GM21381 (cell line): ENCODE results near the gene GNG3.
"Not testable (repeated sequence)": the region's sequence is repeated elsewhere in the genome, so short reads cannot be mapped to it uniquely, and the experiment has no call there.

Experiments
- ATAC-seq: cut with Tn5 transposase; IDR thresholded peaks from one replicate; pipeline ENCODE4 v1.9.1; 2021; ENCODE audit warnings: mild to moderate bottlenecking, moderate library complexity; ENCODE audit not compliant: unreplicated experiment

The GNG3 gene

DNA sequence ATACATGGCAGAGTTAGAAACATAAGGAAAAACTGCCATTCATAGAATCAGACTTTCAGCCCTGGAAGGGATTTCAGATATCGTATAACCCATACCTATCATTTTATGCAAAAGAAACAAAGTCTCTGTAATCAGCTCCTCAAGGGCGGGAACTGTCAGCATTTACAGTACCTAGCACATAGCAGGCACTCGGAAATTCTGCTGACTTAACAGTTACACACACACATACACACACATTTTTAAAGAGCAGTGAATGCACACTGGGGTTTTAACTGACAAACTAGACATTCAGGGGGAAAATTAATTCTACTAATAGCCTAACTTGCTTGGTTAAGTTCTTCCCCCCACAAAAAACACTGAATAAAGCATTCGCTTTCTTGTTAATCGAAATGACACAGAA, 8.7 kb downstream of the GNG3 start:
- ATAC-seq = no peak

DNA sequence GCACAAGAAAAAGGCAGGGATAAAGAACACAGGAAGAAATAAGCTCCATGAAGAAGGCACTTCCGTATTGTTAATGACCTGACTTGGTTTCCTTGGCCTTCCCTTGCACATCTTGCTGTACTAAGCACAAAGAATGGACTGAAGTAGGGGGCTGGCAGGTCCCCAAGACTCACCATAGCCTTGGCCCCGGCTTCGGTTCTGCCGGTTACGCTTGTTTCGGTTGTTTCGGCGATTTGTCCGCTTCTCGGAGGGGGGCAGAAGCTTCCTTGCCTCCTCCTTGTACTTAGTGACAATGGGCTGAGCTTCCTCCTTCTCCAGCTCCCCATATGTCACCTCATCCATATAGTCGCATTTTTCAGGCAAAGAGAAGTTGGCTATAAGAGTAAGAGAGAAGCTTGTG, 9.3 kb downstream of the GNG3 start:
- ATAC-seq = no peak

DNA sequence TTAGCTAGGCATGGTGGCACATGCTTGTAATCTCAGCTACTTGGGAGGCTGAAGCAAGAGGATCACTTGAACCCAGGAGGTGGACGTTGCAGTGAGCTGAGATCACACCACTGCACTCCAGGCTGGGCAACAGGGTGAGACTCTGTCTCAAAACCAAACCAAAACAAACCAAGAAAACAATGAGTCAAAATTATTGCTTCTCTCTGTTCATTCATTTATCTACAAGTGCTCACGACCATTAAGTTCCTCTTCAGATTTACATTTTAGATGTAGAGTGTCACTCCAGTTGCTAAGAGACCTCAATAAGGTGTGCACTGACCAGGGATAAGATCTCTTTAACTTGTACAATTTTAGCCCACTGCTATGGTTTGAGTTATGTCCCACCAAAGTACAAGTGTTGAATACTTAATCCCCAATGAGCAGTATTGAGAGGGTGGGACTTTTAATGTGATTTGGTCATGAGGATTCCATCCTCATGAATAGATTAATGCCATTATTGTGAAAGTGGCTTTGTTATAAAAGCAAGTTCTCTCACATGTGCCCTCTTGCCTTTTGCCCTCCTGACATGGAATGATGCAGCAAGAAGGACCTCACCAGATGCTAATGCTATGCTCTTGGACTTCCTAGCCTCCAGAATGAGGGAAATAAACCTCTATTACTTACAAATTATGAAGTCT, 12.0 kb downstream of the GNG3 start:
- no peak for ATAC-seq

DNA sequence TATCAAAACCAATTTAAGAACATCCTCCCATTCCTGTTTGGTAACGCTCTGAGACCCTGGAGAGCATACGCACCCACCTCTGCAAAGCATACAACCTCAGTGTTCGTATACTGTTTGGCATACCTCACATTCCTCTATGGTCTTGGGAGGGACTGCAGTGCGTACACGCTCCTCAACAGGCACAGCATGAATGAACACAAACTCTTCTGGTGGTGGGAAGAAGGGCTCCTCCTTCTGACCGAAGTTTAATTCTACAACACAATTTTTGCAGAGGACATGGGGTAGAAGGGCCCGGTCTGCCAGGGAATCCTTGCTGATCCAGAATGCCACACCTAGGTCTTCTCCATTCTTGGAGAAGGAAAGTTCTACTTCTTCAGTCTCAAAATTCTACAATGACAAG, 14.5 kb downstream of the GNG3 start:
- ATAC-seq = no peak

DNA sequence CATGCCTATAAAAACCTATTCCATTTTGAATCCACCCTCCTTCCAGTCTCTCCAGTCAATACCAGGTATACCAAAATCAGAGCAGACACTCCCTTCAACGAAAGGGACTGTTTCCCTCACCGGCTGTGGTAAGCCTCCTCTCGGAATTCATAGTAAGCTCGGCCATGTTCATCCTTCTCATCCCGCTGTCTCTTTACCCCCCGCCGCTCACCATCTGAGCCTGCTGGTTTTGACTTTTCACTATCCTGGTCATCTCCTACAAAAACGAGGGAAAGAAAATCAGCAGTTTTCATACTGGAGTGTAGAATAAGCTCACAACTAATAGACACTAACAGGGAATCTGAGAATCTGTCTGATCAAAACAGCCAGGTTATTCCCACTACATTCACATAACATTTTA, 16.7 kb downstream of the GNG3 start:
- no peak for ATAC-seq

DNA sequence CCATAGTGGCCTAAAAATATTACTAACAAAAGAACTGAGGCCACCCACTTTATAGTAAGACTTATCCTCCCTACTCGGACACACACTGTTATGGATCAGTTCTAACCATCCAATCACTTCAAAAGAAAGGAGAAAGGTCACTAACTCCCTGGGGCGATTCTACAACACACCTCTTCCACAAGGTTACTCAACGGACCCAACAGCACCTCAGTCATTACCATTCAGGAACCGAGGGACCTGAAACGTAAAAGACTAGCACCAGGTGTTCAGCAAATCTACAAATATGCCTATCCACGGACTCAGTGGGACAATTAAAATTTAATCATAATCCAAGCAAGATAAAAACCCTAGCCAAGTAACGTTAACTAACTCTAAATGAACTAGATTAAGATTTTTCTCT, 18.2 kb downstream of the GNG3 start:
- ATAC-seq = no peak

DNA sequence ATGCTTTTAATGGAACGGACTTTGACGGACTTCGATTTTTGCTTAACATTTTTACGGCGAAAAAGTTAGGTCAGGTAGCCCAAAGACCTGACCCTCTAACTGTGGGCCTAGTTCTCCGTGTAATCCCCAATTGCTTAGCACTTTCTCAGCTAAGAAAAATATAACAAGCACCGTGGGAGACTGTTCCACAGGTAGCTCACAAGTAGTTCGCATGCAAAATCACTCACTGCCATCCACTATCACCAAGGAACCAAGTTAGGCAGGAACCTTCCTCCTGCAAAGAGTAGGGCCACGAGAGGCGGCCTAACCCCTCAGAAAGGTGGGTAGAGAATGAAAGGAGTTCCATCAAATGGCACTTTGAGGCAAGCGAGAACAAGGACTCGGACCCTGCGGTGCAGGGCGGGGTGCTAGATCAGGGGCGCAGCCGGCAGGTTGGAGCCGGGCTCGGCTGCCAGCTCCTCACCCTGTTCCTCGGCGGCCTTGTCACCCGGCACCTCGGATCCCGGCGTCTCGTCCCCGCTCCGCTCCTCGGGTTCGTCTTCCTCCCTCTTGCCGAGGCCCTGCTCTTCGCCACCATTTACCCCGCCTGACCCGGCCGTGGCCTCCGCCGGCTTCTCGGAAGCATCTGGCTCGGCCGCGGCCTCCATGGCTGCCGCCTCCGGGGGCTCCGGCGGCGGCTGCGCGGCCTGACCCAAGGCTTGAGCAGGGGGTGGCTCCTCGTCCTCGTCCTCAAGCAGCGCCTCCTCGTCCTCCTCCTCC, 18.9 kb downstream of the GNG3 start:
- peak; percentile 9 for ATAC-seq

DNA sequence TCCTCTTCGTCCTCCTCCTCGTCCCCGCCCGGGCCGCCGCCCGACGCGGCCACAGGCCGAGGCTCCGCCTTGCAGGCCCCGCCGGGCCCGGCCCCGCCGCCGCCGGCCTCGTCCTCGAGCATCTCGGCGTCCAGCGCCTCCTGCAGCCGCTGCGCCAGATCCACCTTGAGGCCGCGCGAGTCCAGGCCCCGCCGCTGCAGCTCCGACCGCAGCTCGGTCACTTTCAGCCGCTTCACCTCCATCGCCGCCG, 19.4 kb downstream of the GNG3 start:
- no peak for ATAC-seq

DNA sequence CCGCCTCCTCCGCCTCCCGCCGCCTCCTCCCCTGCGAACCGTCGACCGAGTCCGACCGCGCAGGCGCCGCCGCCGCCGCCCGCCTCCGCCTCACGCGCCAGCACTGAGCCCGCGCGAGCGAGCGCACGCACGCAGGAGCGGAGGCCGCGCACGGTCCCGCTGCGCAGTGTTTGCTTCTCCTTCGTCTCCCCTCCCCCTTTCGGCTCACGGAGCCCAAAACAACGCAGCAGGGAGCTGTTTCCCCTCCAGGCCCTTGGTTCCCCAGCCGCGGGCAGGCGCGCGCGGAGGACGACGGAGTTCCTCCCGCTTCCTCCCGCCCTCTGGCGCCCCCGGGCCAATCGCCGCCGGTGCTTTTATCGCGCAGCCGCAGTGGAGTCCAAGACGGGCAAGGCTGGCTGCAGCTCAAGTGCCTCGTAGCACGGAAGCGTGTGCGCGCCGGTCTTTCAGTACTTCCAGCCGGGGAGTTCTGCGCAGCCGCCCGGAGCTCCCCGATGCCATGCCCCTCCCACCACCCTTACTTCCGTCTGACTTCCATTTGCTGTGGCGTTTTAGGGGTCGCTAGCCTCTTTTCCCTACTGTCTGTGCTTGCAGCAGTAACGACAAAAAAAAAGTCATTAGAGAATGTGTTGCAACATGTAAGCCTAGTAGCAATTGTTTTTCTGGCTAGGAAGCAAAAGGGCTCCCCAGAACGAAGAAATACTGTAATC, 19.8 kb downstream of the GNG3 start, which contains the start of gene HNRNPUL2:
Gene HNRNPUL2, minus strand, starts transcription at position 293 of the 707 bp plus-strand sequence. CDS start 301 bp downstream, outside the sequence.
- ATAC-seq = peak; percentile 65

DNA sequence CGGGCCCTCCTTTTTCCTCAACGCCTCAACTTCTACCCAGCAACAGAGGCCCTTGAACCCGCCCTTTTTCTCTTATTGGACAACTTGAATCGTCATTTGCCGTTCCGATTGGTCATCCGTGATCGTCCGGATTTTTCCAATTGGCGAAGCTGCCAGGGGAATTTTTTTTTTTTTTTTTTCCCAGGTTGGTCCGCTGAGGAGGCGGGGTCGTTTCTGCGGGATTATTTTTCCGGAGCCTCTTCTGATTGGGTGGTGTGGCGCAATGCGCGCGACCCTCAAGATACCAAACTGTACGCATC, 20.3 kb downstream of the GNG3 start:
- ATAC-seq = peak; percentile 41

DNA sequence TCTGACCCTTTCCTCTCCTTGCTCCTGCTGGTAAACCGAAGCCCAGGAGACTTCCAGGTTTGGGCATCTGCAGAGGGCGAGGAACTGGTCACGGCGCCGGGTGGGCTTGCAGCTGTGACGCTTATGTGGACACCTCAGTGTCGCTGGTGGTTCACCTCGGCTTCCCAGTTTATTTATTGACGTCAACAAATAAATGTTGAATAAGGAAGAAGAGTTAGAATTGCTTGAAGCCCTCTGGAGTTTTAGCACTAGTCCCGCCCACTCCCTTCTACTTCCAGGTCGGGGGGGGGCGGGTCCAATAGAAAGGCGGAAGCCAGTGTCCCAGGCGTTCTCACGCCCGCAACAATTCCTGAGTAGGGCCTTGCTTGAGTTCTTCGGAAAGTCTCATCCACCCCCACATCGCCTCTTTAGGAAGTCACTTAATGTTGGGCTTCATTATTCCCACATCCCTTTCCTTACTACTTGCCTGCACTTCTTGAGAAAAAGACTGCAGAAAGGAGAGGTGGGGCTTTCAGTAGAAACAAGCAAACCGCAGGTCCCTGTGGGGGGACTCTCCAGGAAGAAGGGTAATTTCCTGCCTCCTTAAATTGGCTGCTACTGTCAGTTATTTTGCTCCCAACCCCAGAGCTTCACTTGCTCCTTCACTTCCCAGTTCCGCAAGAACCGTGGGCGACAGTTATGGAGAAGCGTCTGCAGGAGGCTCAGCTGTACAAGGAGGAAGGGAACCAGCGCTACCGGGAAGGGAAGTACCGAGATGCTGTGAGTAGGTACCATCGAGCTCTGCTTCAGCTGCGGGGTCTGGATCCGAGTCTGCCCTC, 20.9 kb downstream of the GNG3 start, which contains the start of gene TTC9C:
Gene TTC9C, plus strand, starts transcription at position 316 of the 818 bp plus-strand sequence. Its CDS starts 363 bp downstream, at position 679.
- peak; percentile 18 for ATAC-seq

DNA sequence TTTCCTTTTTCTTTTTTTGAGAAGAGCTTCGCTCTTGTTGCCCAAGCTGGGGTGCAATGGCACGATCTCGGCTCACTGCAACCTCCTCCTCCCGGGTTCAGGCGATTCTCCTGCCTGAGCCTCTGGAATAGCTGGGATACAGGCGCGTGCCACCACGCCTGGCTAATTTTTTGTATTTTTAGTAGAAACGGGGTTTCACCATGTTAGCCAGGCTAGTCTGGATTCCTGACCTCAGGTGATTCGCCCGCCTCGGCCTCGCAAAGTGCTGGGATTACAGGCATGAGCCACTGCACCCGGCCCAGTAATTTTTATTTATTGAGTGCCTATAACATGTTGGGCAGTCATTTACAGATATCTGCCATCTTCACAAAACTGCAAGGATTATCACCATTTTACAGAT, 22.6 kb downstream of the GNG3 start:
- ATAC-seq = not testable (repeated sequence)

DNA sequence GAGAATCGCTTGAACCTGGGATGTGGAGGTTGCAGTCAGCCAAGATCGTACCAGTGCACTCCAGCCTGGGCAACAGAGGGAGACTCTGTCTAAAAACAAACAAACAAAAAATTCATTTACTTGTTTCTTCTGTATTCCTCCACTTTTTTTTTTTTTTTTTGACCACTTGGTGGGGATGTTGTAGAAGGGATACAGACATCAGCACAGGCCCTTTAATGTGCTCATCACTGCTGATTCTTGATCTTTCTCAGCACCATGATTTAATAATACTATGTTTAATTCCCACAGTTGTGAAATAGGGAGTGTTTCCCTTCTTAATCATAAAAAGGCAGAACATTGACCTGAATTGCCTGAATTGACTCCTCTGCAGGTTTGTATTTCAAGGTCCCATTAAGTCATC, 25.4 kb downstream of the GNG3 start:
- ATAC-seq = no peak

DNA sequence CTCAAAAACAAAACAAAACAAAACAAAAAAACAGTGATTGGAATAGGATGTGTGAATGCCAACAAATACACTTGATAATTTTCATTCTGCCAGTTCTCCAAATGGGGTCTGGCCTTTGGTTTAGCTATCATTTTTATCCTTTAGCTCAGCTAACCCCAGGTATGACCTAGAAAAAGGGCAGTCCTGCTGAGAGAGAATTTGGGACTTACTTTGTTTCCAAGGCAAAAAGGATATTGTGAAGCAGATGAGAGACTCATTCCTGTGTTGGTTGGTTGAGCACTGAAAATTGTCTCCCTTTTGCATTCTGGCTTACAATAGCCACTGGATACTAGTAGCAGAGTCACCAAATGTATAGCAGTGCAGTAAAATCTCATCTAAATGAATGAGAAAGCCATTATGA, 29.7 kb downstream of the GNG3 start:
- ATAC-seq = no peak

DNA sequence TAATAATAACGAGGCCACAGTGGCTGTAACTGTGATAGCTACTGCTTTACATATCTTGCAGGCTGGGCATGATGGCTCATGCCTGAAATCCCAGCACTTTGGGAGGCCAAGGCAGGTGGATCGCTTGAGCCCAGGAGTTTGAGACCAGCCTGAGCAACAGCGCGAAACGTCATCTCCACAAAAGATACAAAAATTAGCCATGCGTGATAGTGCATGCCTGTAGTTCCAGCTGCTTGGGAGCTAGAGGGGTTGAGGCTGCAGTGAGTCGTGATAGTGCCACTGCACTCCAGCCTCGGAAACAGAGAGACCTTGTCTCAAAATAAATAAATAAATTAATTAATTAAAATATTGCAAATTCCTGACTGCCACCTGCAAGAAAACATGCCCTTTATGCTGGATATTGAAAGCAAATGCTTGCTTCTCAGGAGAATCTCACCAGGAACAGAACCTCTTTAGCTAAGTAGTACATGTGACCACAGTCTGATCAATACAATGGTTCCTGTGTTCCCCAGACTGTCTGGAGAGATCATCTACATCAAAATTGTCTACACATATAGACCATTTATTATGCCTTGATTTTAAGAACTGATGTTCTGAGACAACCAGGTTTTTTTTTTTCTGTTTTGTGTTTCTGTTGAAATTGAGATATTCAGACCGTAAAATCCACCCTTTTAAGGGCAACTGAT, 40.1 kb downstream of the GNG3 start:
- ATAC-seq = no peak

DNA sequence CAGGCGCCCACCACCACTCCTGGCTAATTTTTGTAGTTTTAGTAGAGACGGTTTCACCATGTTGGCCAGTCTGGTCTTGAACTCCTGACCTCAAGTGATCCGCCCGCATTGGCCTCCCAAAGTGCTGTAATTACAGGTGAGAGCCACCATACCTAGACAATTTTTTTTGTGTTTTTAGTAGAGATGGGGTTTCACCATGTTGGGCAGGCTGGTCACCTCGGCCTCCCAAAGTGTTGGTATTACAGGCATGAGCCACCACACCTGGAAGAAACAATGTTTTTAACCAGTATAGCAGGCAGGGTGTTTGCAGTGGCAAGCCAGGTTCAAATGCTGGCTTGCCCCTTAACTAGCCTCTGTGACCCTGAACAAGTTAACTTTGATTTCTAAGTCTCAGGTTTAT, 42.5 kb downstream of the GNG3 start:
- not testable (repeated sequence) for ATAC-seq

DNA sequence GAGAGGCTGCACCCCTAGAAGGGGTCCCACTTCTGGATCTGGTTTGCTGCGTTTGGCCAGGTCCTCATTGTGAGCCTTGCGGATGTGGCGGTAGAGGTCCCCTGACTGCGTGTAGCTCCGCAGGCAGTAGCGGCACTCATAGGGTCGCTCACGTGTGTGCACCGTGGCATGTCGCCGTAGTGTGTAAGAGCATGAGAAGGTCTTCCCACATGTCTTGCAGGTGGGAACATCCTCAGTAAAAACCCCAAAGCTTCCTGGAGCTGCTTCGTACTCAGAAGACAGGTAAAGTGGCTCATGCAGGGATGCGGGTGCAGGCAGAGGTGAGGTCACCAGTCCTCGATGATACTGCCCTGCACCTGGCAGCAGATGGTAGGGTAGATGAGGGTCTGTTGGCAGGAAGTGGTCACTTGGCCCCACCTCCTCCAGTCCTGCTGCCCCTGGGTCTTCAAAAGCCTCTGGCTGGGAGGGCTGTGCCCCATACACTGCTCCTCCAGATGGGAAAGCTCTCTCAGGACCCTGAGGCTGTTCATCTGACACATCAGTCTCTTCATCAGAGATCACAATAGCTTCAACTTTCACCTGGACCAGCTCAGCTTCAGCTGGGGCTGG, 44.8 kb downstream of the GNG3 start:
- no peak for ATAC-seq

DNA sequence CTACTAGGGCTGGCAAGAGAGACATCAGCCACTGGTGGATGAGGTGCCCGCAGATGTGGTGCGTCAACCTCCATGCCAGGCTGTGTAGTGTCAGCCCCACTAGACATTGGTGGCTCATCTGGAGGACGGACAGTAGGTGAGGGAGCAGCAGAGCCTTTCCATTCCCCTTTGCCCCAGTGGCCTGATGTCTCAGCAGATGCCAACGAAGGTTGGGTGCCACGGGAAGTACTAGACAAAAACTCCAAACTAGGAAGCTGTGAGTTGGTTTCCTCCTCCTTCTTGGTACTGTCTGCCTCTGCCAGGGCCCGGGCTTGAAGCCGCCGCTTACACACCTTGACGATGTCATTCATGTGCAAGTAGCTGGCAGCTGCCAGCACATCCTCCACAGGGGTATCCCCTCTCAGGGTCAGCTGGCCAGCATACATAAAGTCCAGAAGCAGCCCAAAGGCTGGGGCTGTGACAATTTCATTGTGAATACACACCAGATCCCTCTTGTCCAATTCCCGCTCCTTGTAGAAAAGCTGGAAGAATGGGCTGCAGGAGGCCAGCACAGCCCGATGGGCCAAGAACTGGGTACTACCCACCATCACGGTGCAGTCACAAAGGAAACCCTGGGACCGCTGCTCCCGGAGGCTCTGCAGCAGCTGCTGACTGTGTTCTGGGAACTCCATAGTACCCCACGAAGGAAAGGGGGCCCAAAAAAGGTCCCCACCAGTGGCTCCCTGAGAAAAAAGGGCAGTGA, 45.7 kb downstream of the GNG3 start:
- ATAC-seq = peak; percentile 7

DNA sequence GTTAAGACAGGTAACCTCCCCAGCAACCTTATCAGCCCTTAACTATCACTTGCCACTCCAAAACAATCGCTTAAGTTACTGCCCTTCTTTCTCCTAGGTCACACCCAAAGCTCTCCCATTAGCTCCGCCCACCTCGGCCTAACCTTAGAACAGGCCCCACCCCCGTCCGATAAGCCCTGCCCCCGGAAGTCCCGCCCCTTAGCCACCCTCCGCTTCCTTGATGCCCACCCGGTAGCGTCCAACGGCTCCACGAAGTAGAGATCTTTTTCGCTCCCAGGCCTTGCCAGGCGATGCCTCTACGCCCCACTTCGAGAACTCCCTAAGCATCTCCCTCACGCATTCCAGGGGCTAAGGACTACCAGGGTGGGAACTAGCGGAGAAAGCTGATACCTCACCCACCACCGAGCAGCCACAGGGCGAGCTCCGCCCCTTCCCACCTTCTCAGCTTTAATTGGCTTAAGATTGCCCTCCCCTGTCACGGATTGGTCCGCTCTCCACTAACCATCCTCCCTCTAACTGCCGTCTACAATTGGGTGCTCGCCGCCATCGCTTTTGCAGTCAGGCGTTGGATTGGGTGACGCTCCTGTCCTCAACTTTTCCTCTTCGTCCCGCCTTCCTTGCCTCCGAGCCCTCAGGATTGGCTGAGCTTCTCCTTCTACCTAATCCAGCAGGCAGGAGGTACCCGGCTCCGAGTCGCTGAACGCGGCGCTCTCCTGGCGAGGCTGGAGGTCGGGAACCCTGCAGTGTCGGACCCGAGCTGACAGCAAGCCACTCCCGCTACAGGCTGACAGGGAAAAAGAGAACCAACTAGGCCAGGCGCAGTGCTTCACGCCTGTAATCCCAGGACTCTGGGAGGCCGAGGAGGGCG, 46.5 kb downstream of the GNG3 start, which contains the start of gene ZBTB3:
Gene ZBTB3, minus strand, starts transcription at position 425 of the 868 bp plus-strand sequence. CDS start 496 bp downstream, outside the sequence.
- ATAC-seq = peak; percentile 93
